Brain pericyte (primary cell): Measurements from ENCODE around the gene GAB1.
"Not testable (repeated sequence)": the region's sequence is repeated elsewhere in the genome, so short reads cannot be mapped to it uniquely, and the experiment has no call there.

Experiments
- DNase-seq: peaks from one replicate; pipeline ENCODE4 v3.0.0-alpha.2; 2012; ENCODE audit warnings: low read depth, low spot score

GAB1 gene

GRCh38 chr4:143338313-143338712 is 1.6 kb downstream of the GAB1 start:
- no peak for DNase-seq

- DNase-seq, result no peak
Observed at GRCh38 chr4:143339497-143339896, 2.8 kb downstream of the GAB1 start.

GRCh38 chr4:143341186-143341755 is 4.6 kb downstream of the GAB1 start:
- no peak for DNase-seq

- DNase-seq, result no peak
Observed at GRCh38 chr4:143343276-143343831, 6.7 kb downstream of the GAB1 start.

GRCh38 chr4:143344041-143344440 is 7.4 kb downstream of the GAB1 start:
- DNase-seq, result no peak

- no peak for DNase-seq
Observed at GRCh38 chr4:143344774-143345173, 8.1 kb downstream of the GAB1 start.

- no peak for DNase-seq
Observed at GRCh38 chr4:143345356-143345755, 8.7 kb downstream of the GAB1 start.

- DNase-seq, result no peak
Observed at GRCh38 chr4:143346206-143346605, 9.5 kb downstream of the GAB1 start.

- no peak for DNase-seq
Observed at GRCh38 chr4:143347484-143348111, 10.9 kb downstream of the GAB1 start.

GRCh38 chr4:143348233-143349077 is 11.8 kb downstream of the GAB1 start:
- DNase-seq, result no peak

GRCh38 chr4:143349858-143350527 is 13.3 kb downstream of the GAB1 start:
- not testable (repeated sequence) for DNase-seq

- DNase-seq, result no peak
Observed at GRCh38 chr4:143351149-143351691, 14.5 kb downstream of the GAB1 start.

- DNase-seq, result no peak
Observed at GRCh38 chr4:143351774-143352451, 15.2 kb downstream of the GAB1 start.

- no peak for DNase-seq
Observed at GRCh38 chr4:143352720-143353119, 16.0 kb downstream of the GAB1 start.

- DNase-seq, result no peak
Observed at GRCh38 chr4:143353797-143354196, 17.1 kb downstream of the GAB1 start.

GRCh38 chr4:143354990-143355389 is 18.3 kb downstream of the GAB1 start:
- no peak for DNase-seq

GRCh38 chr4:143355540-143356217 is 19.0 kb downstream of the GAB1 start:
- no peak for DNase-seq

GRCh38 chr4:143356493-143356892 is 19.8 kb downstream of the GAB1 start:
- DNase-seq, result no peak

GRCh38 chr4:143357161-143357845 is 20.6 kb downstream of the GAB1 start:
- no peak for DNase-seq

GRCh38 chr4:143358419-143358818 is 21.7 kb downstream of the GAB1 start:
- no peak for DNase-seq
